Loucy (cell line): Measurements from ENCODE around the gene PLXNA4.

ENCODE experiments used
- H2AFZ ChIP-seq: fragments of 200-600 bp; sonication (generic); 2 replicates; pipeline ENCODE4 v1.6.0; 2016; ENCODE audit warnings: antibody characterized with exemption, mild to moderate bottlenecking, low read length, moderate library complexity
- H3F3A ChIP-seq: fragments of 200-600 bp; 2 replicates; pipeline ENCODE4 v1.6.0; 2016; ENCODE audit warnings: antibody characterized with exemption, low read depth, mild to moderate bottlenecking
- H3K27me3 ChIP-seq: fragments of 200-600 bp; sonication (generic); 2 replicates; pipeline ENCODE4 v1.6.1; 2014; ENCODE audit warnings: low read length, mild to moderate bottlenecking; ENCODE audit not compliant: insufficient read depth, poor library complexity, severe bottlenecking
- H3K36me3 ChIP-seq: fragments of 200-600 bp; sonication (generic); 2 replicates; pipeline ENCODE4 v1.6.1; 2016; ENCODE audit warnings: low read length; ENCODE audit not compliant: insufficient read depth
- H3K4me1 ChIP-seq: fragments of 200-600 bp; sonication (generic); 2 replicates; pipeline ENCODE4 v1.5.1; 2014; ENCODE audit warnings: low read length, mild to moderate bottlenecking; ENCODE audit not compliant: insufficient read depth, poor library complexity, severe bottlenecking
- H3K4me2 ChIP-seq: fragments of 200-600 bp; sonication (generic); 2 replicates; pipeline ENCODE4 v1.6.0; 2014; ENCODE audit warnings: antibody characterized with exemption, low read length, low read depth, mild to moderate bottlenecking; ENCODE audit not compliant: poor library complexity, severe bottlenecking
- H3K4me3 ChIP-seq: fragments of 200-600 bp; sonication (generic); 2 replicates; pipeline ENCODE4 v1.5.1; 2014; ENCODE audit warnings: low read length, mild to moderate bottlenecking, mixed read lengths; ENCODE audit not compliant: poor library complexity, severe bottlenecking
- H3K79me2 ChIP-seq: fragments of 200-600 bp; sonication (generic); 2 replicates; pipeline ENCODE4 v1.6.1; 2014; ENCODE audit warnings: low read length; ENCODE audit not compliant: insufficient read depth
- H3K9ac ChIP-seq: fragments of 200-600 bp; sonication (generic); 2 replicates; pipeline ENCODE4 v1.6.0; 2014; ENCODE audit warnings: mild to moderate bottlenecking, low read depth, low read length, moderate library complexity; ENCODE audit not compliant: poor library complexity, severe bottlenecking
- H3K9me2 ChIP-seq: fragments of 200-600 bp; sonication (generic); replicated peaks from 2 replicates; pipeline ENCODE4 v1.6.1; 2016; ENCODE audit warnings: low read depth, low read length, mixed read lengths
- H3K9me3 ChIP-seq: fragments of 200-600 bp; sonication (generic); 2 replicates; pipeline ENCODE4 v1.6.1; 2014; ENCODE audit warnings: mild to moderate bottlenecking, antibody characterized with exemption, low read length, low read depth; ENCODE audit not compliant: insufficient read depth
- H4K20me1 ChIP-seq: fragments of 200-600 bp; sonication (generic); 2 replicates; pipeline ENCODE4 v1.6.0; 2014; ENCODE audit warnings: antibody characterized with exemption, low read length, mild to moderate bottlenecking; ENCODE audit not compliant: insufficient read depth, poor library complexity, severe bottlenecking
- EZH2phosphoT487 ChIP-seq: fragments of 200-600 bp; IDR thresholded peaks from 2 replicates; pipeline ENCODE4 v1.6.1; 2018; ENCODE audit warnings: antibody characterized with exemption, mild to moderate bottlenecking, moderate library complexity, borderline replicate concordance
- TF ChIP-seq, protein P1 (sequence below): fragments of 200-600 bp; sonication (generic); conservative IDR thresholded peaks from 2 replicates; pipeline ENCODE4 v1.5.1; 2014; ENCODE audit warnings: mild to moderate bottlenecking, antibody characterized with exemption, low read length

The PLXNA4 gene

DNA sequence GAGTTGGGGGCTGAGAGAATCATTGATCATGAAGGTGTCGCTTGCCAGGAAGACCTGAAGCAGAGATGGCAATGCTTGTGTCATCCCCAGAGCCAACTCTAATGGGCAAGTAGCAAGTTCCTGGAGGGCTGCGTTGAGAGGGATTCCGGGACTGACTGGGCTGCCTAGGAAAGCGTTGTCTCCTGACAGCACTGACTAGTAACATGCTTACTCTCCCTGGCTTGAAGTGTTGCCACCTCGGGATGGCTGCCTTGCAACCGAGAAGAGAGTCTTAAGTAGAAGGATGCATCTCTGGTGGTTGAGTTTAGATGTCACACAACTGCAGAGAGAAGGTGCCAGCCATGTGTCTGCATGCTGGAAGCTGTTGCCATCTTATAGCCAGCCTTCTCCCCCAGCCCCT is 453.4 kb downstream of the PLXNA4 start:
- no peaks in the 10 kb centered on the region for H3K36me3 ChIP-seq
- H3K9me2 ChIP-seq, result no peaks in the 10 kb centered on the region
- H3K27me3 ChIP-seq, result no peaks in the 10 kb centered on the region
- H3K4me2 ChIP-seq, result no peak overlapping the region
- TF ChIP-seq EZH2phosphoT487, result no peak
- TF ChIP-seq, protein P1, sequence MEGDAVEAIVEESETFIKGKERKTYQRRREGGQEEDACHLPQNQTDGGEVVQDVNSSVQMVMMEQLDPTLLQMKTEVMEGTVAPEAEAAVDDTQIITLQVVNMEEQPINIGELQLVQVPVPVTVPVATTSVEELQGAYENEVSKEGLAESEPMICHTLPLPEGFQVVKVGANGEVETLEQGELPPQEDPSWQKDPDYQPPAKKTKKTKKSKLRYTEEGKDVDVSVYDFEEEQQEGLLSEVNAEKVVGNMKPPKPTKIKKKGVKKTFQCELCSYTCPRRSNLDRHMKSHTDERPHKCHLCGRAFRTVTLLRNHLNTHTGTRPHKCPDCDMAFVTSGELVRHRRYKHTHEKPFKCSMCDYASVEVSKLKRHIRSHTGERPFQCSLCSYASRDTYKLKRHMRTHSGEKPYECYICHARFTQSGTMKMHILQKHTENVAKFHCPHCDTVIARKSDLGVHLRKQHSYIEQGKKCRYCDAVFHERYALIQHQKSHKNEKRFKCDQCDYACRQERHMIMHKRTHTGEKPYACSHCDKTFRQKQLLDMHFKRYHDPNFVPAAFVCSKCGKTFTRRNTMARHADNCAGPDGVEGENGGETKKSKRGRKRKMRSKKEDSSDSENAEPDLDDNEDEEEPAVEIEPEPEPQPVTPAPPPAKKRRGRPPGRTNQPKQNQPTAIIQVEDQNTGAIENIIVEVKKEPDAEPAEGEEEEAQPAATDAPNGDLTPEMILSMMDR, result no peak
- no peak overlapping the region for H2AFZ ChIP-seq
- H3F3A ChIP-seq, result no peaks in the 10 kb centered on the region
- H4K20me1 ChIP-seq, result no peaks in the 10 kb centered on the region
- no peaks in the 10 kb centered on the region for H3K79me2 ChIP-seq
- no peaks in the 10 kb centered on the region for H3K4me1 ChIP-seq
- no peak overlapping the region for H3K9ac ChIP-seq
- no peaks in the 10 kb centered on the region for H3K9me3 ChIP-seq
- no peak overlapping the region for H3K4me3 ChIP-seq

DNA sequence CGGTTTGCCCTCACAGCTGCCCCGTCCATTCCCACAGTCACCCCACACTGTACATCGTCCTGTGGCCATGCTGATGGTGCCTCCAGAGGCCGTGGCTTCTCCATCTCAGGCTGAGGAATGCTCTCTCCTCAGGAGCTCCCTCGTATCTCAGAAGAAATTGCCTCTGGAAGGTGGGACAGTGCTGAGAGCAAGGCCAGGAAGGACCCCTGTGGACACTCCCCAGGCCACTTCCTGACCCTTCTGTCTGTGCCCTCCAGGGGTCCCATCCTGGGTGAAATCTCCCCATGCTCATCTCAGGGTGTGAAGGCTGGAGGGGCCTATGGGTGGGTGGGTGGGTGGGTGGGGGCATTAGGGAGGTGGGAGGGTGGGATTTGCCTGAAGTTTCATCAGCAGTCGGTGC is 454.3 kb downstream of the PLXNA4 start:
- Histone ChIP-seq H4K20me1 (no peaks in the 10 kb centered on the region), H3K9me3 (no peaks in the 10 kb centered on the region), H3K4me3 (no peak overlapping the region), H3K9me2 (no peaks in the 10 kb centered on the region), H3K9ac (no peak overlapping the region), H3K79me2 (no peaks in the 10 kb centered on the region), H3K36me3 (no peaks in the 10 kb centered on the region), H3F3A (no peaks in the 10 kb centered on the region), H2AFZ (no peak overlapping the region), H3K27me3 (no peaks in the 10 kb centered on the region), H3K4me2 (no peak overlapping the region), H3K4me1 (no peaks in the 10 kb centered on the region)
- no peak for TF ChIP-seq EZH2phosphoT487
- TF ChIP-seq, protein P1, result no peak

DNA sequence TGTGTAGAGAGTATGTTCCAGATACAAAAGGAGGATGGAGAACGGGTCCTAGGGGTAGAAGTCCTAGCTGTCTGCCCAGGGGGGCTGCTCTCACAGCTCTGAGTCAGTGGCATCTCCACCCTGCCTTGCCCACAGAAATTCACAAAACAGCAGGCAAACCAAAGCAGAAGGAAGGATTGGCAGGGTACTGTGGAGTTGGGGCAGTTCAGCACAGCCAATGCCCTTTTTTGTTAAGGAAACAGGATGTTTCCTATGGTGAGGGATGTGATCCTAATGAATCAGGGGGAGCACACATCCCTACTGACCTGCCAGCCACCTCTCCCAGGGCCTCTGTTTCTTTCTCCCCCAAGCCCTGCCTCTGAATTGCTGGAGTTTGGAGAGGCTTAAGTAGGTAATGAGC is 457.6 kb downstream of the PLXNA4 start:
- no peaks in the 10 kb centered on the region for H4K20me1 ChIP-seq
- TF ChIP-seq EZH2phosphoT487, result no peak
- TF ChIP-seq, protein P1, result no peak
- no peaks in the 10 kb centered on the region for H3K79me2 ChIP-seq
- no peaks in the 10 kb centered on the region for H3K4me1 ChIP-seq
- no peak overlapping the region for H2AFZ ChIP-seq
- H3K27me3 ChIP-seq, result no peaks in the 10 kb centered on the region
- no peaks in the 10 kb centered on the region for H3F3A ChIP-seq
- no peak overlapping the region for H3K4me2 ChIP-seq
- no peaks in the 10 kb centered on the region for H3K9me2 ChIP-seq
- no peaks in the 10 kb centered on the region for H3K9me3 ChIP-seq
- no peak overlapping the region for H3K4me3 ChIP-seq
- no peak overlapping the region for H3K9ac ChIP-seq
- no peaks in the 10 kb centered on the region for H3K36me3 ChIP-seq
